Progenitor cell of endocrine pancreas (in vitro differentiated cells): ENCODE data around the gene ACAP2. TPM values are rescaled to one million over a fixed set of nuclear protein-coding genes. Genes with fewer than 3 reads are reported as not detected.
A peak's percentile ranks its signal among the peaks of the same experiment; 100 is the strongest.

Source experiments
- DNase-seq: peaks from one replicate; pipeline ENCODE4 v3.0.0; 2021; ENCODE audit warnings: low spot score; ENCODE audit not compliant: unreplicated experiment
- H3K27ac Mint-ChIP-seq: 2 replicates; pipeline ENCODE4 v1.8.0; 2021; ENCODE audit warnings: mild to moderate bottlenecking, moderate library complexity, mixed read lengths
- H3K27me3 Mint-ChIP-seq: 2 replicates; pipeline ENCODE4 v1.8.0; 2021; ENCODE audit warnings: mixed read lengths
- H3K36me3 Mint-ChIP-seq: 2 replicates; pipeline ENCODE4 v1.8.0; 2022; ENCODE audit warnings: mixed read lengths; ENCODE audit not compliant: insufficient read depth
- H3K4me1 Mint-ChIP-seq: 2 replicates; pipeline ENCODE4 v1.8.0; 2021; ENCODE audit warnings: low read depth, mixed read lengths
- H3K4me3 Mint-ChIP-seq: 2 replicates; pipeline ENCODE4 v1.8.0; 2021; ENCODE audit warnings: low read depth, mild to moderate bottlenecking, moderate library complexity, mixed read lengths
- H3K9me3 Mint-ChIP-seq: 2 replicates; pipeline ENCODE4 v1.8.0; 2021; ENCODE audit warnings: low read depth, mixed read lengths
- CTCF ChIP-seq: fragments of 200-600 bp; sonication (generic); IDR thresholded peaks from one replicate; pipeline ENCODE4 v1.5.0; 2021; ENCODE audit warnings: antibody characterized with exemption, mild to moderate bottlenecking; ENCODE audit not compliant: unreplicated experiment
- total RNA-seq: library from RNA; stranded (reverse); gene quantifications from 2 replicates; pipeline ENCODE4 v1.2.1, GENCODE V29; 2021

Gene ACAP2
- total RNA-seq, 1 donor from 2014 or later = 34.2 TPM

DNA sequence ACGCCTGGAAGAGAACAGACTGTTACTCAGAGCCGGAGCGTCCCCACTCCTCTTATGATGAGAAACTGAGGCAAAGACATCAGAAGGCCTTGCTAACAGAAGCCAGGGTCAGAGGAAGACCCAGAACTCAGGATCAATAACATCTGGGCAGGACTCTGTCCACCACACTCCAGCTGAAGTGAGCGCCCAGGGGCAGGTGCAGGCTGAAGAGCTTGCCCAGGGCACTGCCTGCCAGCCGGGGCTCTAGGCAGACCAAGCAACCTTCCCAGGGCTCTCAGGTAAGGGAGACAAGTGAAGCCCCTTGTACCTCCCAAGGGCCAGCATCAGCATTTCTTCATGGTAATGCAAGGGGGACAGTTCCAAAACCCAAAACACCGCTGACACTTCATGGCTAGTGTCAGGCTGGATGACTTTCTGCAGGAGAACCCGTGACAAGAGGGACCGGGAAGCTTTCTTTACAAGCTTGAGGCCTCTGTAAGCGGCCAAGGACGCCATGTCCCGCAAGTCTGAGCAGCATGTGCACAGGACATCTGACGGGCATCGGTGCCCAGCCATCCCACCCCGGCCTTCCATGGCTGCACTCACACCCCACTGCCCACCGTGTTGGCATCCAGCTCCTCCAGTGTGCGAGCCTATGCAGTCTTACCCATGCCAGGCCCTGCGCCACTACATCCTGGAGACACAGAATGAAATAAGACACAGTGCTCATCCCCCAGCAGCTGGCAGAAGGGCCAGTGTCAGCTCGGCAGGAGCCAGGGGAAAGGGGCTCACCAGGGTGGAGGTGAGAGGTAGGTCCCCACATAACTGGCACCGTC is 186.0 kb downstream of the ACAP2 start:
- no peak overlapping the region for H3K4me3 Mint-ChIP-seq
- TF ChIP-seq CTCF = no peak
- no peaks in the 10 kb centered on the region for H3K9me3 Mint-ChIP-seq
- H3K27ac Mint-ChIP-seq = no peak overlapping the region
- no peak for DNase-seq
- H3K27me3 Mint-ChIP-seq = peaks cover 7% of the 10 kb centered on the region
- H3K4me1 Mint-ChIP-seq = peaks cover 3% of the 10 kb centered on the region
- H3K36me3 Mint-ChIP-seq = no peaks in the 10 kb centered on the region

- H3K4me1 Mint-ChIP-seq = peaks cover 3% of the 10 kb centered on the region
- no peak overlapping the region for H3K27ac Mint-ChIP-seq
- no peak for DNase-seq
- peaks cover 3% of the 10 kb centered on the region for H3K27me3 Mint-ChIP-seq
- no peak for TF ChIP-seq CTCF
- H3K36me3 Mint-ChIP-seq = no peaks in the 10 kb centered on the region
- no peaks in the 10 kb centered on the region for H3K9me3 Mint-ChIP-seq
- no peak overlapping the region for H3K4me3 Mint-ChIP-seq
These were observed 187.0 kb downstream of the ACAP2 start for GRCh38 chr3:195255571-195256501.

GRCh38 chr3:195255176-195255500 is 187.7 kb downstream of the ACAP2 start:
- DNase-seq = no peak
- Mint-ChIP-seq H3K27ac (peak overlapping the region; percentile 21), H3K4me1 (no peaks in the 10 kb centered on the region)

DNA sequence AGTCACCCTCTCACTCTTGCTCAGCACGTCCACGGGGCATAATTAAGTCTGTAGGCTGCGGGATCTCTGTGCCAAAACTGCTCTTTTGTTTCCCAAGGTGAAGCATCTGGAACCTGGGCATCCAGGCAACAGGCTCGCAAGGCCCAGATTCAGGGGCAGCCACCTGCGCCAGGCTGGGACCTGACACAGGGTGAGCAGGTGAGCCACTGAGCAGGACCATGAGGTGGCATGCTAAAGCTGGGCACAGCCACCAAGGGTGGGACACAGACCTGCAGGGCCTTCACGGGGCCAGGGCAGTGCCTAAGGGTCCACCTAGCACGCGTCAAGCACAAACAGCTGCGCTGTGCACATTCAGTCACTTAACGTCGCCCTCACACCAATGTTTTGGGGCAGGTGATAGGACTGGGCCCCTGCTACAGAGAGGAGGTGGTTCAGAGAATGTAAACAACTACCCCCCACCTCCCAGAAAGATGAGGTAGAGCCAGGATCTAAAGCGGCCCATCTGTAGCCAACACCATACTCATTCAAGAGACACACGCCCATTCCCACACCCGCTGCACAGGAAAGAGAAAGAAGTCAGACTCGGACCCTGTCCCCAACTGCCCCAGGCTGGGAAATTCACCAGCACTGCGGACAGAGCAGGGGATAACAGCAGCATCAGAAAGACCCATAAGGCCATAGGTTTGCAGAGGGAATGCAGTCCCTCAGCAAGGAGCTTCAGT is 188.2 kb downstream of the ACAP2 start:
- no peaks in the 10 kb centered on the region for H3K4me1 Mint-ChIP-seq

More at GRCh38 chr3:195255176-195255500, 187.7 kb downstream of the ACAP2 start:
- no peak for TF ChIP-seq CTCF
- Mint-ChIP-seq H3K27me3 (no peaks in the 10 kb centered on the region), H3K4me3 (no peak overlapping the region), H3K36me3 (no peaks in the 10 kb centered on the region), H3K9me3 (no peaks in the 10 kb centered on the region)

More for the DNA sequence above, 188.2 kb downstream of the ACAP2 start:
- no peak for DNase-seq
- Mint-ChIP-seq H3K36me3 (no peaks in the 10 kb centered on the region), H3K27me3 (no peaks in the 10 kb centered on the region), H3K9me3 (no peaks in the 10 kb centered on the region), H3K4me3 (no peak overlapping the region), H3K27ac (peak overlapping the region; percentile 21)
- no peak for TF ChIP-seq CTCF
